Fibroblast of skin of left quadriceps (primary cell): ENCODE results near the gene PACSIN1.
"Not testable (repeated sequence)": the region's sequence is repeated elsewhere in the genome, so short reads cannot be mapped to it uniquely, and the experiment has no call there.

ENCODE experiments used
- DNase-seq, 2 experiments: peaks; one replicate each; pipeline ENCODE4 v3.0.0-alpha.2; 2013; ENCODE audit warnings: low read depth in 2 of 2

The PACSIN1 gene

GRCh38 chr6:34457742-34458735, 7.8 kb upstream of the PACSIN1 start:
- no peak for DNase-seq

- DNase-seq: no peak
Observed at GRCh38 chr6:34459899-34460593, 5.8 kb upstream of the PACSIN1 start.

GRCh38 chr6:34460796-34461507, 4.9 kb upstream of the PACSIN1 start:
- DNase-seq: no peak

GRCh38 chr6:34462010-34462409, 3.9 kb upstream of the PACSIN1 start:
- DNase-seq: no peak

GRCh38 chr6:34462551-34462971, 3.3 kb upstream of the PACSIN1 start:
- DNase-seq: no peak

GRCh38 chr6:34463299-34463698, 2.6 kb upstream of the PACSIN1 start:
- DNase-seq: no peak

- DNase-seq: no peak
Observed at GRCh38 chr6:34463849-34464248, 2.0 kb upstream of the PACSIN1 start.

- no peak for DNase-seq
Observed at GRCh38 chr6:34466242-34467185, 638 bp downstream of the PACSIN1 start.

GRCh38 chr6:34468378-34468892, 2.6 kb downstream of the PACSIN1 start:
- DNase-seq: no peak

GRCh38 chr6:34469499-34469898, 3.6 kb downstream of the PACSIN1 start:
- DNase-seq: no peak

GRCh38 chr6:34472425-34472824, 6.5 kb downstream of the PACSIN1 start:
- no peak for DNase-seq

- DNase-seq: no peak
Observed at GRCh38 chr6:34473967-34474366, 8.1 kb downstream of the PACSIN1 start.

GRCh38 chr6:34474754-34475153, 8.9 kb downstream of the PACSIN1 start:
- DNase-seq: no peak

- DNase-seq: no peak
Observed at GRCh38 chr6:34475238-34475682, 9.4 kb downstream of the PACSIN1 start.

GRCh38 chr6:34475767-34476328, 10.0 kb downstream of the PACSIN1 start:
- no peak for DNase-seq

GRCh38 chr6:34476447-34476846, 10.6 kb downstream of the PACSIN1 start:
- DNase-seq: no peak

- DNase-seq: no peak
Observed at GRCh38 chr6:34476921-34477320, 11.0 kb downstream of the PACSIN1 start.

GRCh38 chr6:34478796-34479195, 12.9 kb downstream of the PACSIN1 start:
- DNase-seq: no peak

GRCh38 chr6:34483781-34484180, 17.9 kb downstream of the PACSIN1 start:
- DNase-seq: not testable (repeated sequence)

GRCh38 chr6:34484391-34484790, 18.5 kb downstream of the PACSIN1 start:
- DNase-seq: no peak
